ENCODE measurements around the gene RPL10A.
"Not testable (repeated sequence)": the region's sequence is repeated elsewhere in the genome, so short reads cannot be mapped to it uniquely, and the experiment has no call there.

Gene RPL10A

DNA sequence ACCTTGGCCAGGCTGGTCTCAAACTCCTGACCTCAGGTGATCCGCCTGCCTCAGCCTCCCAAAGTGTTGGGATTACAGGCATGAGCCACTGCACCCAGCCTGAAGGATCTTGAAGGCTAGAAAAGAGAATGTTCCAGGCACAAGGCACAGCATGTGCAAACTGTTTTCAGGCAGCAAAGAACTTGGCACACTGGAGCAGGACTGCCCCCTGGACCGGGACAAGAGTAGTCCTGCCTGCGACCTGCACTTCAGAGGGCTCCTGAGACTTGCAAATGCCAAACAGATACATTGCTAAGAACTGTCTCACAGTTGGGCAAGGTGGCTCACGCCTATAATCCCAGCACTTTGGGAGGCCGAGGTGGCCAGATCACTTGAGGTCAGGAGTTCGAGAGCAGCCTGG lies 47.7 kb downstream of the RPL10A start:
- not testable (repeated sequence) for DNase-seq

GRCh38 chr6:35516712-35517111 lies 48.5 kb downstream of the RPL10A start:
- no peak for DNase-seq

DNA sequence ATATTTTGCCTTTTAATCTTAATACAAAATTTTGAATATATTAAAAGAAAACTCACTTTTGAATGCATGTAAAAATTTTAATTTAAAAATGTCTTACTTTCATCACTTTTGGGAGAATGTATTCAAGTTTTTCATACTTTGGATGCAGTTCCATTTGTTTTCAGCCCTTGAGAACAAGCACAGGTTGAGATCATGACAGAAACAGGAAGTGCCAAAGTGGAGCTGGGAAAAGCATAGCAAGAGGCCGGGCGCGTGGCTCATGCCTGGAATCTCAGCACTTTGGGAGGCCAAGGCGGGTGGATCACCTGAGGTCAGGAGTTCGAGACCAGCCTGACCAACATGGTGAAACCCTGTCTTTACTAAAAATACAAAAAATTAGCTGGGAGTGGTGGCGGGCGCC lies 49.8 kb downstream of the RPL10A start:
- not testable (repeated sequence) for DNase-seq

- no peak for DNase-seq
These were observed 50.5 kb downstream of the RPL10A start for GRCh38 chr6:35518566-35519312.

DNA sequence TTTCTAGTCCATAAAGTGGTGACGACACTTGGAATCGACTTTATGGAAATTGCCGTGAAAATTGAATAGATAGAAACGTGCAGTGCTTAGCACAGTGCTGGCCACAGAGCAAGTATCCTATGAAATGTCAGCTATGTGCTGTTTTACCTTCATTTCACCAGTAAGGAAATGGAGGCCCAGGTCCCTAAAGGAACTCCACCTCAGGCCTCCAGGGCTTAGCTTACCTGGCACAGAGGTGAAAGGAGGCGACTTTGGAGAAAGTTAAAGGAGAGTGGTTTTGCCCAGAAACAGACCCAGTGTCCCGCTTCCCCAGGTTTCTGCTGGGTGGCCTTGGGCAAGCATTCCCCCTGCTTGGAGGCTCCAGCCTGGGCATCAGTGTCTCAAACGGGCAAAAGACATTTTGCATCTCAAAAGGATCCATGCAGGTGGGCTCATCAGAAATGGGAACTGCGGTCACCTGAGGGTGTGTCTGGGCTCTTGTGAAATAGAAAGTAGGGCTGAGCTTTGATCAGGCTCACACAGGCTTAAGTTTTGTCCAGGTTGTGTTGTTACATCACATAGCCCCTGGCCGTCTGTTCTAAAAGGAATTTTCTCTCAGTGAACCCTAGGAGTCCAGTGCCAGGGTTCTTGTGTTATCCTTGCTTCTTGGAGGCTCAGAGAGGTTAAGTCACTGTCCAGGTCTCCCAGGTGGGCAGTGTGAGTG lies 51.3 kb downstream of the RPL10A start:
- no peak for DNase-seq
